Mononuclear cell (primary cell): ENCODE results near the gene EMILIN2. TPM values are rescaled to one million over a fixed set of nuclear protein-coding genes. Genes with fewer than 3 reads are reported as not detected.

Experiments
- H3K27me3 ChIP-seq: 2 replicates; pipeline ENCODE4 v1.6.0; 2011; ENCODE audit warnings: low read length, control low read depth; ENCODE audit not compliant: insufficient read depth
- H3K4me1 ChIP-seq: 2 replicates; pipeline ENCODE4 v1.5.1; 2011; ENCODE audit warnings: mild to moderate bottlenecking, low read length, control low read depth; ENCODE audit not compliant: insufficient read depth
- H3K4me3 ChIP-seq: 2 replicates; pipeline ENCODE4 v1.5.1; 2011; ENCODE audit warnings: mild to moderate bottlenecking, low read length, moderate library complexity
- H3K9me3 ChIP-seq: 2 replicates; pipeline ENCODE4 v1.5.1; 2011; ENCODE audit warnings: low read depth, mild to moderate bottlenecking, control low read depth, low read length
- total RNA-seq: library from RNA; depleted of rRNA; stranded (reverse); fragments of >200 nt; gene quantifications from one replicate; pipeline ENCODE4 v1.2.3, GENCODE V29; 2012

Gene EMILIN2
- total RNA-seq, 1 donor = 37.4 TPM

GRCh38 chr18:2879889-2880288 lies 33.1 kb downstream of the EMILIN2 start:
- H3K4me1 ChIP-seq = peaks cover 40% of the 10 kb centered on the region
- no peak overlapping the region for H3K4me3 ChIP-seq
- no peaks in the 10 kb centered on the region for H3K9me3 ChIP-seq
- no peaks in the 10 kb centered on the region for H3K27me3 ChIP-seq

- H3K4me3 ChIP-seq = no peak overlapping the region
- peaks cover 39% of the 10 kb centered on the region for H3K4me1 ChIP-seq
- H3K9me3 ChIP-seq = no peaks in the 10 kb centered on the region
- no peaks in the 10 kb centered on the region for H3K27me3 ChIP-seq
These were observed 33.7 kb downstream of the EMILIN2 start for GRCh38 chr18:2880473-2880872.

GRCh38 chr18:2881088-2881839 lies 34.5 kb downstream of the EMILIN2 start:
- peaks cover 36% of the 10 kb centered on the region for H3K4me1 ChIP-seq
- H3K4me3 ChIP-seq = no peak overlapping the region
- H3K9me3 ChIP-seq = no peaks in the 10 kb centered on the region
- no peaks in the 10 kb centered on the region for H3K27me3 ChIP-seq

GRCh38 chr18:2881840-2882195 lies 35.0 kb downstream of the EMILIN2 start:
- Histone ChIP-seq H3K27me3 (no peaks in the 10 kb centered on the region), H3K4me1 (peaks cover 35% of the 10 kb centered on the region), H3K9me3 (no peaks in the 10 kb centered on the region), H3K4me3 (no peak overlapping the region)

GRCh38 chr18:2882201-2882600 lies 35.4 kb downstream of the EMILIN2 start:
- Histone ChIP-seq H3K4me3 (no peak overlapping the region), H3K4me1 (peaks cover 31% of the 10 kb centered on the region), H3K27me3 (no peaks in the 10 kb centered on the region), H3K9me3 (no peaks in the 10 kb centered on the region)

- Histone ChIP-seq H3K4me3 (no peak overlapping the region), H3K27me3 (no peaks in the 10 kb centered on the region), H3K4me1 (peaks cover 28% of the 10 kb centered on the region), H3K9me3 (no peaks in the 10 kb centered on the region)
These were observed 36.4 kb downstream of the EMILIN2 start for GRCh38 chr18:2883076-2883735.

- Histone ChIP-seq H3K9me3 (no peaks in the 10 kb centered on the region), H3K4me1 (peaks cover 30% of the 10 kb centered on the region), H3K27me3 (no peaks in the 10 kb centered on the region), H3K4me3 (no peak overlapping the region)
These were observed 38.0 kb downstream of the EMILIN2 start for GRCh38 chr18:2884706-2885285.

- Histone ChIP-seq H3K4me1 (peaks cover 34% of the 10 kb centered on the region), H3K4me3 (no peak overlapping the region), H3K9me3 (no peaks in the 10 kb centered on the region), H3K27me3 (no peaks in the 10 kb centered on the region)
These were observed 40.7 kb downstream of the EMILIN2 start for GRCh38 chr18:2887470-2887869.

GRCh38 chr18:2889761-2890192 lies 43.0 kb downstream of the EMILIN2 start:
- Histone ChIP-seq H3K27me3 (no peaks in the 10 kb centered on the region), H3K4me1 (peaks cover 24% of the 10 kb centered on the region), H3K9me3 (no peaks in the 10 kb centered on the region), H3K4me3 (no peak overlapping the region)

GRCh38 chr18:2890606-2891005 lies 43.8 kb downstream of the EMILIN2 start:
- H3K4me1 ChIP-seq = peaks cover 24% of the 10 kb centered on the region
- no peak overlapping the region for H3K4me3 ChIP-seq
- no peaks in the 10 kb centered on the region for H3K9me3 ChIP-seq
- no peaks in the 10 kb centered on the region for H3K27me3 ChIP-seq

- H3K4me1 ChIP-seq = peaks cover 24% of the 10 kb centered on the region
These were observed 45.0 kb downstream of the EMILIN2 start for GRCh38 chr18:2891526-2892431.

GRCh38 chr18:2893056-2893455 lies 46.2 kb downstream of the EMILIN2 start:
- Histone ChIP-seq H3K4me3 (no peak overlapping the region), H3K4me1 (peaks cover 31% of the 10 kb centered on the region), H3K27me3 (no peaks in the 10 kb centered on the region), H3K9me3 (no peaks in the 10 kb centered on the region)

More at GRCh38 chr18:2891526-2892431, 45.0 kb downstream of the EMILIN2 start:
- Histone ChIP-seq H3K4me3 (no peak overlapping the region), H3K9me3 (no peaks in the 10 kb centered on the region), H3K27me3 (no peaks in the 10 kb centered on the region)

GRCh38 chr18:2893676-2894075 lies 46.9 kb downstream of the EMILIN2 start:
- Histone ChIP-seq H3K4me3 (no peak overlapping the region), H3K9me3 (no peaks in the 10 kb centered on the region), H3K27me3 (no peaks in the 10 kb centered on the region), H3K4me1 (peaks cover 37% of the 10 kb centered on the region)

GRCh38 chr18:2894131-2894840 lies 47.5 kb downstream of the EMILIN2 start:
- H3K4me3 ChIP-seq = no peak overlapping the region
- H3K9me3 ChIP-seq = no peaks in the 10 kb centered on the region
- H3K4me1 ChIP-seq = peaks cover 37% of the 10 kb centered on the region
- no peaks in the 10 kb centered on the region for H3K27me3 ChIP-seq
